NCI-H748 treated with DMSO at 0.1 percent for 48 hours (cell line): ENCODE measurements around the gene CLDND2.

Experiments used
- DNase-seq: peaks from one replicate; lab custom pipeline; 2025; lab: John Stamatoyannopoulos, UW

The CLDND2 gene

DNA sequence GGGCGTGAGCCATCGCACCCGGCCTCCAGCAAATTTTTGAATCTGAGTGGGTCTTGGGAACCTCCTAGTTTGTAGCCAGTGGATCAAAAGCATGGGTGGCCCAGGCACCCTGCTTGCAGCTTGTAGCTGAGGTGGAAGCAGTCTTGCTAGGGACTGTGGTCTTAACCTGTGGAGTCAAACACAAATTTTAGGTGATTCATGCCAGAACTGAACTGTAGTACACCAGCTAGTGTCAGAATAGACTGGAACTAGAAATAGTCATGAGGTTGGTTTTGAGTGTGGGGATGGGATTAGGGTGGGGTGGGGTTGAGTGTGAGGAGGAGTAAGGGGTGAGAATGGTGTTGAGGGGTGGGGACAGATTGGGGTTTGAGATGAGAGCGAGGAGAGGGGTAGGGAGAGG is 13.2 kb upstream of the CLDND2 start:
- no peak for DNase-seq

DNA sequence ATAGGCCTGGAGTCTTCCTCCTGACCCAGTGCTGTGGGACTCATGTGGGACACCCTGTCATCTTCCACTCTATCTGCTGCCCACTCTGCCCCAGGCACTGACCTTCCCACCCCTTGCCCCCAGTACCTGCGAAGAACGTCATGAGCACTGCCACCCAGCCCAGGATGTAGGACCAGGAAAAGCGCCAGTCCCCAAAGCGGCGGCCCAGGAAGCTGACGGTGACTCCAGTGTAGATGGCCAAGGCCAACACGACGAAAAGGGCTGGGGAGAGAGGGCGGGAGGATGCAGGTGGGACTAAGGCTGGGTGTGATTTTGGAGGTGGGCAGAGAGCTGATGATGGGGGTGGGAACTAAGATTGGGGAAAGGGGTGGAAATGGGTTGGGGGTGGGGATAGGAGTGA is 11.6 kb upstream of the CLDND2 start:
- no peak for DNase-seq

DNA sequence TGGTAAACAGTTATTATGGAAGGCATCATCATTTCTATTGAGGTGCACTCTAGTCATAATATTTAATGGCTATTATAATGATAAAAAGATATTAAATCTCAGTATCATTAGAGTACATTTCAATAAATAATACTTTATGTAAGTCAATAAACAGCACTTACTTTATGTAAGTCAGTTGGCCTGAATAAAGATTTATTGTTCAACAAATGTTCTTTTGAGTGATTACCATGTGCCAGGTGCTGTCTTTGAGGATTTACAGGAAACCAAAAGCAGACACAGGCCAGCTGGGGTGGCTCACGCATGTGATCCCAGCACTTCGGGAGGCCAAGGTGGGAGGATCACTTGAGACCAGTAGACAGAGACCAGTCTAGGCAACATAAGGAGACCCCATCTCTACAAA is 8.6 kb upstream of the CLDND2 start:
- DNase-seq, result no peak

DNA sequence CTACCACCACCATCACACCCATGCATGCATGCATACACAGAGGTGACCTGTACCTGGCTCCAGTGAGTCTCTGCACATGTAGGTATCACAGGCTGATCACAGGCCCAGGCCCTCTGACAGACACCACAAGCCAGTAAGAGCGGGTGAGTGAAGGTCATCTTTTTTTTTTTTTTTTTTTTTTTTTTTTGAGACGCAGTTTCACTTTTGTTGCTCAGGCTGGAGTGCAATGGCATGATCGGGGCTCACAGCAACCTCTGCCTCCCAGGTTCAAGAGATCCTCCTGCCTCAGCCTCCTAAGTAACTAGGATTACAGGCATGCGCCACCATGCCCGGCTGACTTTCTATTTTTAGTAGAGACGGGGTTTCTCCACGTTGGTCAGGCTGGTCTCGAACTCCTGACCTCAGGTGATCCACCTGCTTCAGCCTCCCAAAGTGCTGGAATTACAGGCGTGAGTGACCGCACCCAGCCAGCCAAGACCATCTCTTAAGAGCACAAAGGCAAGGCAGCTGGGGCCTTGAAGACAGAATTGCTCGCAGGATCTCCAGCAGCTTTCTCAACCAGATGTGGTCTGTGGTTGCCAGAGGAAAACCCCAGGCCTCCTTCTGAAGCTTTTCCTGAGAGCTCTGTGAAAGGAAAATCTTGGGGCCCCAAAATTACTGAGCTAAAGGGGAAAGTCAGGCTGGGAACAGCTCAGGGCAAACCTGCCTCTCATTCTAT is 6.9 kb upstream of the CLDND2 start:
- no peak for DNase-seq

DNA sequence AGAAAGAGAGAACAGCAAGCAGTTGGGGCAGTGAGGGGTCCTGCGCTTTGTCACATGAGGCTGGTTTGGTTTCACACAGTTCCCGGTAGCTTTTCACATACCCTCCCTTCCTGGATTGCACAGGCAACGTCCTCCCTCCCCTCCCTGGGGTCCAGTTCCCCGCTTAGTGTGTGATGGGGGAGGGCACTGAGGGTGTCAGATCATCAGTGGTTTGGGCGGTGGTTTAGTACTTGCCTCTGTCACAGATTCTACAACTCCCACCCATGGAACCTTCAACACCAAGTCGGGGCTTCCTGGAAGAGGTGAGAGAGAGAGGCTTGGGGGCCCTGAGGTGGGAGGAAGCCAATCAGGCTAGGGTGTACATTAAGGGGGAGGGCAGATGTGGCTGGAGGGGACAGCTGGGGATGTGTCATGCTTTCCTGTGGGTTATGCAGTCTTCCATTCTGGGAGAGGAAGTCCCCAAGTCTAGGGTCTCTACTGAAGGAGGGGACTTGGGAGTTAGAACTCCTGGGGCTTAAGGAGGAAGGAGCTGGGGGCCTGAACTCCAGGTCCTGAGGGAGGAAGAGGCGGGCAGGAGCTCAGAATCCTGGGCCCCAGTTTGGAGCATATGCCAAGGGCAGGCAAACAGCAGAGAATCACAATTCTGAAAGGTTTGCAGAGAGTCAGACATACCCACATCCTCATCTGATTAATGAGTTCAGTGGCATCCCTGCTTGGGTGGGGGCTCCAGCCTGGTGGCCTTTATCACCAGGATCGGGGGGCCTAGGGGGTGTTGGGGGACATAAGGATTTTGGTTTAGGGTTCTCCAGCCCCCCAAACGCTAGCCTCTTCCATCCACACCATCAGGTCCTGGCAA is 4.1 kb upstream of the CLDND2 start, which contains the start of gene NKG7:
Gene NKG7, minus strand, starts transcription at position 6 of the 856 bp plus-strand sequence. CDS start 119 bp downstream, outside the sequence.
- DNase-seq, result no peak

DNA sequence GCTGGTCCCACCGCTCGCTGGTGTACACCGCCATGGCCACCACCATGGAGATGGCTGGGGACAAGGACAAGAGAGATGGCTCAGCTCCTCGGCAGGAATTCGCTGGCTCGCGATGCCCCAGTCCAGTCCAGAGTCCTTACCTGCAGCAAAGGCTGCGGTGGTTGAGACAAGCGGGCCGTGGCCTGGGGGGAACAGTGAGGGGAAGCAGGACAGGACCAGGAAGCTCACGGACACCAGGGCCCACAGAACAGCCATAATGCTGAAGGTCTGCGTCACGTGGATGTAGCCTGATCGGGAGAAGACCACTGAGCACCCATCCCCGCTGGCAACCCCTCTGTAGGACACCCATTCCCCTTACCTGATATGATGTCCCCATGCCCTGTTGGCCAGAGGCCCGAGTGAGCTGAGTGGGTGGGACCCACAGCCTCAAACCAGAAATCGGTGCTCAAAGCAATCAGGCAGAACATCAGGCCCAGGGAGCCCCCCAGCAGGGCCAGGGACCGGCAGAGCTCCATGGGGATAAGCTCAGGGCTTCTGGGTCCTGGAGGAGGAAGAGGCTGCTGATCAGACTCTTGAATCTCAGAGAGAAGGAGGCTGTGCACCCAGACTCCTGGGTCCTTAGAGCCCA is 3.3 kb upstream of the CLDND2 start:
- DNase-seq, result no peak

DNA sequence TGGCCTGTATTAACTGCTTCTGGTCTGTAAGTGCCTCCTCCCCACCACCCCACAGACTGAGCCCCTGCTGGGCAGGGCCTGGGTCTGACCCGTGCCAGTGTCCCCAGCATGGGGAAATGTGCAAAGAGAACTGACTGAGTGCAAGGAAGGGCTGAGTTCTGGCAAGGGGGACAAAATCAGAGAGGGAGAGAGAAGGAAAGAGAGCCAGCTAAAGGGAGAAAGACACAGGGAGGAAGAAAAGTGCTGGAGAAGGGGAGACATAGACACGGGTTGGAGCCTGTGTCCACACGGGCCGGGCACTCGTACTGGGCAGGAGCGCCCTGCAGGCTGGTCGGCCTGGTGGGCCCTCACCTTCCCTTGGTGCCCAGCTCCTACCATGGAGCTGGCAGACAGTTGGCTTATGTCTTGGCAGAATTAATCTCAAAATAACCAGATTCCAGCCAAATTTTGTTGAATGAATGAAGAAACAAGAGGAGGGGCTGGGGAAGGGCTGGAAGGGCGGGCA is 2.4 kb upstream of the CLDND2 start:
- no peak for DNase-seq

DNA sequence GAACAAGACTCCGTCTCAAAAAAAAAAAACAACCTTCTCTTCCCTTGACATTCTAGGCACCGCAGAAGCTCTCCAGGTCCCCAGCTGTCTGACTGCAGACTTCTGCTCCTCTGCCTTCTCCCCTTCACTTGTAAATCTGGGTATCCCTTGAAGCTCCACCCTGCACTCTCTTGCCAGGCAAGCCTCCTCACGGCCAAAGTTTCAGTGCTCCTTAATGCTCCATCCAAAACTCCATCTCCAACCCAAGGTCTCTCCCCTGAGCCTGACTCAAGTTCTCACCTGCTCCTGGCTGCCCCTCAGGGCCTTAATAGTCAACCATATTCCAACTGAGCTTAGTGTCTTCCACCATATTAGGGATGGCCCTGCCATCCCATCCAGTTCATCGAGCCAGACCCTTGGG is 1.4 kb upstream of the CLDND2 start:
- DNase-seq, result no peak

DNA sequence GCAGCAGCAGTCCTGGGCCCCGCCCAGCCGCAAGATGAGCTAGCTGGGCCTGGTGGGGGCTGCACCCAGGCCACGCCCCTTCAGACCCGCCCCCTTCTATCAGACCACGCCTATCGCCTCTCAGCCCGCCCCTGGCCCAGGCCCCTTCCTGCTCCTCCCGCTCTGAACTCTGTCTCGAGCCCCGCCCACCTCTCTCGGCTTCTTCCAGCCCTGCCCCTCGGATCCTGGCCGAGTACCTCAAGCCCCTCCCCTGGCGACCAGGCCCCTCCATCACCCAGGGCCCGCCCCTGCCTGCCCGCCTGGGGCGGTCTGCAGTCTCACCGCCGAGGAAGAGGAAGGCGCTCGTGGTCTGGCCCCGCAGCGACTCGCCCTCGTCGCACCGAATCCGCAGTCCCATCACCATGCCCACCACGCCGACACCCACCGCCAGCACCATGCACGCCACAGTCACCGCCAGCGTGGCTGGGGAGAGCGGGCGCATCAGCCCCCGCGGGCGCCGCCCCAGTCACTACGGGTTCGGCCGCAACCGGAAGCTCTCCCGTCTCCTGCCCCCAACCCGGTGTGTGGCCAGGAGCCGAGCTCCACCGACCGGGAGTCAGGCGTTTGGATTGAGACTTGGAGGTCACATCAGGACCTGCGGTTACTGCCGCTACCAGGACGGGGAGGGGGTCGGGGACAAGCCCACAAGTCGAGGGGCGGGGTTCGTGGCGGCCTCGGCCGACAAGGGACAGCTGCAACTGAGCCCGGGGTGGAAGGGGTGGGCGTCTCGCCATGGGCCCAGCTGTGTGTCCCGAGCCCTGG is 1.0 kb downstream of the CLDND2 start:
- peak; percentile 87 for DNase-seq

DNA sequence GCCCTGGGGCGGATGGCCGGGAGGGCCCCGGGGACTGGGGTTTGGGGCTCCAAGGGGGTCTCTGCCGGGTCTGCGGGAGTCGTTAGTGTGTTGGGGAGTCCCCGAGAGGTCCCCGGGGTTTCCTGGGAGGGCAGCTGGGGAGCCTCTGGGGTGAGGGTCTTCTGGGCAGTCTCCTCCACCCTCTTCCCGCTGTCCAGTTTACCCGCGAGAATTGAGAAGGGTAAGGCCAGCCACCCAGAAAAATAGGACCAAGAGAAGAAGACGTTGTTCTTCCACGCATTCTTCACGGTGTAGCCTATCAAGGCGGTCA is 1.6 kb downstream of the CLDND2 start:
- DNase-seq, result no peak

DNA sequence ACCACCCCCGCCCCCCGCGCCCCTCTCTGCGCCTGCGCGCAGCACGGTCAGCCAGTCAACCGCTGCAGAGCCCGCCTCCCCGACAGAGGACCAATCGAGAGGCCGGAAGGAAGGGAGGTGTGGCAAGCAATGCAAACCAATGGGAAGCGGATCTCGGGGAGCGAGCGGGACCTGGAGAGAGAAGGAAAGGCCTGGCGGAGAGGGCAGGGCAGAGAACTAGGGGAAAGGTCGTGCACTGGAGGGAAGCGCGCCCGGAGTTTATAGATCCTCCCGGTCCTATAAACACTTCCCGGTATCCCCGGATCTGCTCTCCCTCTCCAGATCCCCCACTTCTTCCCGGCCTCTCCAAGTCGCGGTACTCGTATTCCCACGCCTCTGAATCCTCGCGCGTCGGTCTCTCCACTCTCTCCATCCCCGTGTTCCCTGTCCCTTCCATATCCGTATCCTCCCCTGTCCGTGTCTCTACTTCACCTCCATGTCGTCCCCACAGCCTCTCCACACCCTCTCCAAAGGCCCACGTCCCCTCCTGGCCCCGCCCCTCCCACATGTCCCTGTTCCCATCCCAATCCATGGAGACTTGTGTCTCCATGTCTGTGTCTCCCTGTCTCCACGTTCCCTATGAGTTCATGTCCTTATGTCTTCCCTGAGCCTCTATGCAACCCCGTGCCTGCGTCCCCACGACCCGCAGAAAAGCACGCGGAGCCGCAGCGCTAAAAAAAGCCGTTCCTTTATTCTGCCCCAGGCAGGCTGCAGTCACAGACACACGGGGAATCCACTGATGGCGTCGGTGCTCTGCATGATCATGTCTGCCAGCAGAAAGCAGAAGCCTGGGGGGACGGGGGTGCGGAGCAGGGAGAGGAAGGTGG is 2.2 kb downstream of the CLDND2 start:
- DNase-seq, result peak; percentile 89

DNA sequence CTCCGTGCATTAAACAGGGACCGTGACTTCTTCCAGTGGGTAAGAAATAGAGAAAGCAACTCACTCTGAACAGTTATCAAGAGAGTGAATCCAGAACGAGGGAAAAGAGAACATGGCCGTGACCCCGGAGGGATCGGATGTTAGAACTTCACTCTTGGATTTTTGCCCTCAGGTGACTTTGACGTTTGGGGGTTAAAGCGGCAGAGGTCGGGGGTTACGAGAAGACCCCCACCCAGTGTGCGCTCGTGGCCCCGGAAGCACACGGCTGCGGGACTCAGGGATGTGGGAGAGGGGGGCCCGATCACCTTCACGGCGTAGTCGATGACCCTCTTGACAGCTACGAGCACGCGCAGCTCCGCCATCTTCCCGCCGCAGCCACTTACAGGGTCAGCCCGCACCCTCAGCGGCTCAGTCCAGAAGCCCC is 2.8 kb downstream of the CLDND2 start, which contains the start of gene ETFB:
Gene ETFB, minus strand, starts transcription at position 424 of the 424 bp plus-strand sequence. Its CDS starts 62 bp downstream, at position 362.
- no peak for DNase-seq

DNA sequence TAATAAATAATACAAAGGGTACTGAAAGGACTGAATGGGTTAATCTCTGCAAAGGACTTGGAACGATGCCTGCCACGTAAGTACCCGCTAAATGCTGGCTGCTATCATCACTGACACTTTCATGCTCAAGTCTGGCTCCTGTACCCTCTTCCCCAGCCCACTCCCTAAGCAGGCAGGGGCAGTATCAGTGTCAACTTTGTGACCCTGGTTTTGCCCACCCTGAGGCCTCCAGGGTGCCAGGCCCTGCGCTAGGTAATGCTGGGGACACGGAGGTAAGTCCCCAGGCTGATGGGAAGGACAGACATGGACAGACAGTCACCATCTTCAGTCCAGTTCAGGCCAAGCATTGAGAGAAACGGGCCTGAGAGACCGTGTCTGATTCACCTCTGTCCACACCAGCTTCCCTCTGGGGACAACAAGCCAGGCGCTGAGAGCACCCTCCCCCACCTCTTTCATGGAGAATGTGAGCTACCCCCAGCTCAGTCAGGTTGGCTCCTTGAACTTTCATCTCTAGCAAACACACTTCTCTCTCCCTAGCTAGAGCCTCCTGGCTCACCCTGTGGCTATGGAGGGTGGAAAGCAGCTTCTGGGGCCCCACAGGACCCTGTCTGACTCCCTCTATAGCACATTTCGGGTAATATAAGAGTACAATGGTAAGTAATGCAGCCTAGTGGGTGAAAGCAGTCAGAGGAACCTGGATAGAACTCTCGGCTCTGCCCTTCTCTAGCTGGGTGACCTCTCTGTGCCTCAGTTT is 3.4 kb downstream of the CLDND2 start:
- DNase-seq, result no peak

DNA sequence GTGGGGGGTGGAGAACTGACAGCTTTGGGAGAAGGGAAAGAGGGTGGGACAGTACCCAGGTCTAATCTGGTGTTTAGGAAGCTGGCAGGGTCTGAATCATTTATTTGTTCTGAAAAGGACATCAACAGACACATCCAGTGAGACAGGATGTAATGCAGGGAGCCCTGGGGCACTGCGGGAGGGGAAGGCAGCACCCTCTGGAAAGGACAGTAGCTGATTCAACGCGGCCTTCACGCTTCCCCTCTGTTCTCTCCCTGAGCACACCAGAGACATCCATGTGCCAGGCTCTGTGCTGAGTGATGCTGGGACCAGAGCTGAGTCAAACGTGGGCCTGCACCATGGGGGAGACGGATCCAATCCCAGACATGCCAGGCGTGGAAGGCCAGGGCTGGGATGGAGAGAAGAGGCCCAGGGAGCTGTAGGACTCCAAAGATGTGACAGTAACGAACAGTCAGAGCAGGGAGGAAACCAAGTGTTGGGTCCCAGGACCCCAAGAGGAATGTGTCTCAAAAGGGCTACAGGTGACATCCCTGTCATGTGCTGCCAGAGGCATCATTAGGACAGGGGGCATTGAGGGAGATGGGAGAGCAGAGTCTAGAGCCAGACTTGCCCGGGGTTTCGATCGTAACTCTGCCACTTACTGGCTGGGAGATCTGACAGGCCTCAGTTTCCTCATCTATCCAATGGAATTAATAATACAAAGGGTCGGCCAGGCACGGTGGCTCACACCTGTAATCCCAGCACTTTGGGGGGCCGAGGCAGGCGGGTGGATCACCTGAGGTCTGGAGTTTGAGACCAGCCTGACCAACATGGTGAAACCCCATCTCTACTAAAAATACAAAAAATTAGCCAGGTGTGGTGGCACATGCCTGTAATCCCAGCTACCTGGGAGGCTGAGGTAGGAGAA is 4.3 kb downstream of the CLDND2 start:
- no peak for DNase-seq

DNA sequence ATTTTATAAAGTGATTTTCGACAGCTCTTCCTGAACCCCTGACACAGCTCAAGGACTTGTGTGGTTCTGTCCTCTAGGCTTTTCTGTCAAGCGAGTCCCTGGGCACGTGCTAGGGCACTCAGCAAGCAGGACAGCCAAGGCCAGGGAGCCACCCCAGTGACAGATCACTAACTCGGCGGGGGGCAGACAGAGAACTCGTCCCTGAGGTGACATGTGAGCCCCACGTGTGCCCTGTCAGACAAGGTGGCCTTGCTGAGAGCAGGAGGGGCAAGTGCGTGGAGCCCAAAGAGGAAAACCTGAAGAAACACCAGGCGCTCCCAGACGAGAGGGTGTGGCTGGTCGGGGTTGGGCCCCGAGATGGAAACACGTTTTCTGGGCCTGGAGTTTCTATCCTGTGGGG is 7.6 kb downstream of the CLDND2 start:
- no peak for DNase-seq

DNA sequence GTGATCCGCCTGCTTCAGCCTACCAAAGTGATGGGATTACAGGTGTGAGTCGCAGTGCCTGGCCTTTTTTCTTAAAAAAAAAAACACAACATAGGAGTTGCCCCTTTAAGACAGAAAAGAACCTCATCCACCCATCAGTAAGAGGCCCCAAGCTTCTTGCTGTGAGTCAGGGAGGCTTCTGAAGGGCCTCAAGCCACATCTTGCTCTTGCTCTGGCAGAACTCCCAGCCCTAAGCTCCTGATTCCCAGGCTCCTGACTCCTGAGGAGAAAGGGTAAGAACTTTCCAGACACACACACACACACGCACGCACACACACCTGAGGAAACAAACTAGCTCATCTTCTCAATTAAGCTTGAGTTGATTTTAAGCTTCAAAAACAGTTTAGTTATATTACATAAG is 9.5 kb downstream of the CLDND2 start:
- DNase-seq, result no peak

DNA sequence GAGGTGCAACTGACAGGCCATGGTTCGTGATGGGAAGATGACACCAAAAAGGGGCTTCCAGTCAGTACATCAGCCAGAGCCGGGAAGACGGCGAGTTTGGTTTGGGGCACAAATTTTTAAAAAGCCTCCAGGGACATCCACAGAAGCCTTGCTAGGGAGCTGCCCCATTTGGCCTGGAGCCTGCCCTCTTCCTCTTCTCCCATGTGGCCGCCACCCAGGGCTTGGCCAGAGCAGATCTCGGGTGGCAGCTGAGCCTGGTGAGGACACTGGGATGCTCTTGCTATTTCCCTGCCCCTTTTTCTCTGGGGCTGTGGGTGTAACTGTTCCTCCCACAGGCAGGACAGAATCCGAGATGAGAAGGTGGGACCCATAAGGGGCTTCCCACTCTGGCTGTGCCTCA is 10.9 kb downstream of the CLDND2 start:
- no peak for DNase-seq

DNA sequence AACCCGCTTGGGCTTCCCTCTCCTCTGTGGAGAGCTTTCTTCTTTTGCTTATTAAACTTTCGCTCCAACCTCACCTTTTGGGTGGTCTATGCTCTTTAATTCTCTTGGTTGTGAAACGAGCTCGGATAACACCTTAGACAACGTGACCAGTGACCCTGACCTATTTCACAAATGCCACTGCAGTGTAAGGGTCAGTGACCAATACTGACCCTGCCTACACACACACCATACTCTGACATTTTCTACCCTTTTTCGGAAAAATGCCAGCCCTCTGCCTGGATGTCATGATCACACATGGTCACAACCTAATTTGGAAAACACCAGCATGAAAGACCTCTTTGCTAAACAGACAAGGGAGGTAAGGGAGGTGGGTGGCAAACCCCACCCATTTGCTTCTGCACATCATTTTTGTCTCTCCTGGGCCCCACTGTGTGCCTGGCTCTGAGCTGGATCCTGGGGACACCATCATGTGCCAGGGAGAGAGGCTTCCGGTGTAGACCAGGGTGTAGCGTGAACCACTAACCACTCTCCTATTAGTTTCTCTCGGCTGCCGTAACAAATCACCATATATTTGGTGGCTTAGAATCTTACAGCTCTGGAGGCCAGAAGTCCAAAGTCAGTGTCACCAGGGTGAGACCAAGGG is 12.5 kb downstream of the CLDND2 start:
- DNase-seq, result no peak

DNA sequence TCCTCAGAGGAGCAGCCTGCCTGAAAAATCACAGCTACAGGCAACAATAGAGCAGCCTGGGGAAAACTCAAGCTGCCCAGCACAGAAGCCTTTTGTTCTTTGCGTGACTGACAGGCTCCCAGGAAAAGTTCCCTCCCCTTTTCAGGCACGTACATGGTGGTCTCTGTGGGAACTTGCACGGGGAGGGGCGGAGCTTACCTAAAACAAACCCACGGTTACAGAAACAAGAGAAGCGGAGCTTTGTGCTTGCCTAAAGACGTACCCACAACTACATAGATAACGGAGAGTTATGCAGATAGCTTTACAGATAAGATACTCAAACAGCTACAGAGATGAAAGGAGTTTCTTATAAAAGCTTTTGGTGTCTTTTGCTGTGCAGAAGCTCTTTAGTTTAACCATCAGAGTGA is 14.1 kb downstream of the CLDND2 start:
- no peak for DNase-seq
